Stimulated activated CD4-positive, alpha-beta T cell treated with anti-CD3 and anti-CD28 coated beads, TNF-alpha, amount 100 ng/mL, for 4 hours (primary cell): ENCODE data around the gene KIF20A.
"Not testable (repeated sequence)": the region's sequence is repeated elsewhere in the genome, so short reads cannot be mapped to it uniquely, and the experiment has no call there.

ENCODE experiments used
- DNase-seq, 3 experiments: peaks; one replicate each; pipeline ENCODE4 v3.0.0-alpha.2; 2020; ENCODE audit warnings: low read depth in 3 of 3

The KIF20A gene

DNA sequence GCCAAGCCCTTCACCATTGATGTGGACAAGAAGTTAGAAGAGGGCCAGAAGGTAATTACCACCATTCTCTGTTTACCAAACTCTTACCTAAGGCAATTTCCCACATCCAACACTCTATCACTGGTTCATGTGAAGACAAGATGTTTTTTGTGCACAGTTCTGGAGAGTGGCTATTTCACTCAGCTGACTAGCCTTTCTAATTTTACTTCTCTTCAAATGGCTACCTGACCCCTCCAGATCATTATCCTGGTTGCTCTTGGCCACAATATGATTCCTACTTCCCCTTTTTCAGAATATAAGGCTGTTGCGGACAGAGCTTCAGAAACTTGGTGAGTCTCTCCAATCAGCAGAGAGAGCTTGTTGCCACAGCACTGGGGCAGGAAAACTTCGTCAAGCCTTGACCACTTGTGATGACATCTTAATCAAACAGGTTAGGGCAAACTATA is 7.1 kb downstream of the KIF20A start:
- DNase-seq = no peak

DNA sequence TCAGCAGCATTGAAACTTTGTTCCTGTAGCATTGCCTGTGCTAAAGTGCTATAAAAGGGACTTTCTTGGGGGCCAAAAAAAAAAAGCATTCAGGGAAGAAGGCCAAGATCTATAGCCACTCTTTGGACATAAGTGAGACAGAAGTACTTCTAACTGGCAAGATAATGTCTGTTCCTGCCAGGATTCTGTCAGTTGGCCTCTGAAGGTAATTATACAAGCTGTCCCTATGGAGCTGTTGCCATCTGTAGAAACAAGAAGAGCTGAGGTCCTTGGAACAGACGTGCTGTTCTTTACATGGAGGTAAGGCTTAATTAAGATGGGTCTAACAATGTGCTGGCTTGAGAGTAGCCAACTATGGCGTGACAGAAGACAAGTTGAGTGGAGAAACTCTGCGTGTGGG is 9.7 kb downstream of the KIF20A start:
- DNase-seq = no peak

DNA sequence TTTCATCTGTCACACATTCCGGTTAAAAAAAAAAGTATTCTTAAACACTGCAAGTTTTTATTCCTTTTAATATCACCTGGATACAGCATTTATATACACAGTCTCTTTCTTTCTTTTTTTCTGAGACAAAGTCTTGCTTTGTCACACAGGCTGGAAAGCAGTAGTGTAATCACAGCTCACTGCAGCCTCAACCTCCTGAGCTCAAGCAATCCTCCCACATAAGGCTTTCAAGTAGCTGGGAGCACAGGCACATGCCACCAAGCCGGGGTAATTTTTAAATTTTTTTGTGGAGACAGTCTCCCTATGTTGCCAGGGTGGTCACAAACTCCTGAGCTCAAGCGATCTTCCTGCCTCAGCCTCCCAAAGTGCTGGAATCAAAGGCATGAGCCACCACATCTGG is 13.9 kb downstream of the KIF20A start:
- no peak for DNase-seq

DNA sequence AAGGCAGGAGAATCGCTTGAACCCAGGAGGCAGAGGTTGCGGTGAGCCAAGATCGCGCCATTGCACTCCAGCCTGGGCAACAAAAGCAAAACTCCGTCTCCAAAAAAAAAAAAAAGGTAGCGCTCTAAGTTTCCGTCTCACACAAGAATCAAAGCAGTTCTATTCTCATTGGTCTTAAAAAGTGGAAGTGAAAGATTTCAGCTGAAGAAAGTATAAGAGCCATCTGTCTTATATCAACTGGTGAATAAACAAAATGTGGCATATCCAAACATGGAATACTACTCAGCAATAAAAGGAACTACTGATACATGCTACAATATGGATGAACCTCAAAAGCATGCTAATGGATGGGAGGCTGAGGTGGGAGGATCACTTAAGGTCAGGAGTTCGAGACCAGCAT is 14.9 kb downstream of the KIF20A start:
- DNase-seq = not testable (repeated sequence)

DNA sequence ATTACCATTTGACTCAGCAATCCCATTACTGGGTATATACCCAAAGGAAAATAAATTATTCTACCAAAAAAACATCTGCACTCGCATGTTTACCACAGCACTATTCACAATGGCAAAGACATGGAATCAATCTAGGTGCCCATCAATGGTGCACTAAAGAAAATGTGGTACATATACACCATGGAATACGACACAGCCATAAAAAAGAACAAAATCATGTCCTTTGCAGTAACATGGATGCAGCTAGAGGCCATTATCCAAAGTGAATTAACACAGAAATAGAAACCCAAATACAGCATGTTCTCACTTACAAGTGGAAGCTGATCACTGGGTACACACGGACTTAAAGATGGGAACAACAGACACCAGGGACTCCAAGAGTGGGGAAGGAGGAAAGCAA is 32.1 kb downstream of the KIF20A start:
- no peak for DNase-seq

DNA sequence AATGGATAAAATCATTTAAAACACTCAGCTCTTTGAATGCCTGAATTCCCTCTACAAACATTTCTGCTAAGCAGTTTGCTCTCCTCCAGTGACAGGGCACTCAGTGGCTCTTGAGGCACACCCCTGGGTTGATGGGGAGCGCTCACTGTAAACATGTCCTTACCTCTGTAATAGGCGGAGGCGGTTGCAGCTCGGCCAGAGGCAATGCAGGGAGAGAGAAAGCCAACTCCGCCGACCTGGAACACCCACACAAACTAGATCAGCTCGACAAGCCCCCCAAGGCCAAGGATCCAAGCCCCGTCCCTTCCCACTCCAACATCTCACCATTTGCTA is 33.9 kb downstream of the KIF20A start:
- peak in 1 of 3 experiments; percentile 2 for DNase-seq

DNA sequence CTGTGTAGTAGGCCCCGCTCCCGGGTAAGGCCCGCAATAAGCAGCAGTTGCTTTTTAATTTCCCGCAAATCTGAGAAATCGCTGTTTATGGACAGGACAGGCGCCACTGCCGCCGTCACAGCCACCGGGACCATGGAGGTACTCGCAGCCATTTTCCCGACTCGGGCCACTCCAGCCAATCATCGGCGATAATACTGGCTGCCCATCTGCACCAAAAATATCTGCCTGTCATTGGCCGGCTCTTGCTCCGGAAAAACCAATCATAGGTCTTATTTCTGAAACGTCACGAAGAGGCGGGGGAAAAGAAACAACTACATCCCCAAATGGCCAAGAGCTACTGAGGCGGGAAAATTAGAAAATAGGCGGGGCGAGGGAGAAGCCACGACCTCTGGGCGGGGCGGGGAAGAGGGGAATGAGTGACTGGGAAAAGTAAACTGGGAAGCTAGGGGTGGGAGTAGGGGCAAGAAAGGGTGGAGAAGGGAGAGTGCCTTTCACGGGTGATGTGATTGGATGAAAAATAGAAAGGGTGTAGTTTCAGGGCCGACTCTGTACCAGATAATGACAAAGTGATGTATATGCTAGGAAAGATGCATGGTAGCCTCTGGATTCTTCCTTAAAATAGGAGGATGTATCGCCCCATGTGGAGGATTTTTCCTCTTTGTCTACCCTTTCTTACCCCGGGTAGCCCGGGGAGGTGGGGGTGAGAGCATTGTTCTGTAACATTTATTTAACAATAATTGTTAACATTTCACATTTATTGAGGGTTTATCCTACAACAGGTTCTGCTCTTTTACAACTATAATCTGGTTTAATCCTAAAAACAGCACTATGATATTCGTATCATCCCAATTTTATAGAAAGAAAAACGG is 34.5 kb downstream of the KIF20A start, which contains the start of gene CDC23:
Gene CDC23 (minus strand): TSS at position 163 of the 869 bp plus-strand sequence. CDS start 11 bp downstream, at position 152.
- peak; percentile 68 to 78 (median 74) for DNase-seq

DNA sequence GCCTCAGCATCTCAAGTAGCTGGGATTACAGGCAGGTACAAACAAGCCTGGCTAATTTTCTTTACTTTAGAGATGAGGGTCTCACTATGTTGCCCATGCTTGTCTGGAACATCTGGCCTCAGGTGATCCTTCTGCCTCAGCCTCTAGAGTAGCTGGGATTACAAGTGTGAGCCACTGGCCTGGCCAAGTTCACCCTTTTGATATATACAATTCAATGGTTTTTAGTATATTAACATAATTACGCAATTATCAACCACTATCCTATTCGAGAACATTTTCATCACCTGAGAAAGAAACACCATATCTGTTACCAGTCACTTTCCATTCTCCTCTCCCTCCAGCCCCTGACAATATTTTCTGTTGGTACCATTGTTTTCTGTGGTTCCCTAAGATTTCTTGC is 37.9 kb downstream of the KIF20A start:
- no peak for DNase-seq

DNA sequence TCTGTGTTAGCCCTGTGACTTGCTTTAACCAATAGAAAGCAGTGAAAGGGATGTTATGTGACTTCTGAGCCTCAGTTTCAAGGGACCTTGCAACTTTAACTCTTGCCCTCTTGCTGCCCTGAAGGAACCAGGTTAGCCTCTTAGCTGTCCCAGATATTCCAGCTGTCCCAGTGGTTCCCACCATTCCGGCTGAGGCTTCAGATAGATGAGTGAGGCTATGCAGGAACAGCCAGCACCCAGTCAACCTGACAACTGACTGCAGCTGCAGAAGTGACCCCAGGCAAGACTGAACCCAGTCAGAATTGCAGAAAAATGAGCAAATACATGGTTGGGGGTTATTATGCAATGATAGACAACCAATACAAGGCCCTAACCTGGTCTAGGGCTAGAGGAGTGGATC is 44.6 kb downstream of the KIF20A start:
- no peak for DNase-seq

DNA sequence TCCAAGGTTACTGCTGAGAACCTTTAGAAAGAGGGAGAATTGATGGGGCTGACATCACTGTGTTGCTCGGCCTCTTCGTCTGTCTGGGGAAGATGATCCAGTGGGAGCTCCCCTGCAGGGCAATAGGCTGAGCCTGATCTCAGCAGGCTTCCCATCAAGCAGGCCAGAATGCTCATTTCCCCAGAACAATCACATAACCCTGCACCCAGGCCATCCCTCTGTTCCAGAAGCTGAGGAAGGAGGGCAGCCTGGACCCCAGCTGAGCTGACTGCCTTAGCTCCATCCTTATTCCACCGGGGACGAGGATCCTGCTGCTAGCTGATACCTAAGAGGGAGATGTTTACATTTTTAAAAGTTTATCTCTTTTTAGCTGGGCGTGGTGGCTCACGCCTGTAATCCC is 45.8 kb downstream of the KIF20A start:
- no peak for DNase-seq

DNA sequence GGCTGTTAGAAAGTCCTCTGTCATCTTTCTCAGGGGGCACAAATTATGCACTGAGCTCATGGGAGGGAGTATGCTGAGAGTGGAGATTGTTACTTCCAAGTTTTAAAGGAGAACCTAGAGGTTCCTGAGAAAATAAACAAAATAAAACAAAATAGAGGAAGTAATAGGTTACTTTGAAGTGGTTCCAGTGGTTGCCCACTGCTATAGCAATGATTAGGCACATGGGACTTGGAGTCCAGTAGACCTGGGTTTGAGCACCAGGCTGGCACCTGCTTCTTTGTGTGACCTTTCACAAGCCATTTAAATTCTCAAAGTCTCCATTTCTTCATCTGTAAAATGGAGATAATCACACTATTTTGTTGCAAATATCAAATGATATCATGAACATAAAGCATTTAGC is 48.0 kb downstream of the KIF20A start:
- DNase-seq = no peak

DNA sequence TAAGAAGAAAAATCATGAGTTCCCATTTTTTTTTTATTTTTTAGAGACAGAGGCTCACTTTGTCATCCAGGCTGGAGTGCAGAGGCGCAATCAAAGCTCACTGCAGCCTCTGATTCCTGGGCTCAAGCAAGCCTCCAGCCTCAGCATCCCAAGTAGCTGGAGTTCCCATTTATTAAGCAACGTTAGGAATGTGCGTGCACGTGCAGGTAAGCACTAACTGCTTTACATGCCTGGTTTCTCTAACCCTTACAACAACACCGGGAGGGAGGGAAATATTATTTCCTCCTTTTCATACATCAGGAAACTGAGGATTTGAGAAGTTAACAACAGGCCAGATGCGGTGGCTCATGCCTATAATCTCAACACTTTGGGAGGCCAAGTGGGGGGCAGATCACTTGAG is 50.5 kb downstream of the KIF20A start:
- no peak for DNase-seq

DNA sequence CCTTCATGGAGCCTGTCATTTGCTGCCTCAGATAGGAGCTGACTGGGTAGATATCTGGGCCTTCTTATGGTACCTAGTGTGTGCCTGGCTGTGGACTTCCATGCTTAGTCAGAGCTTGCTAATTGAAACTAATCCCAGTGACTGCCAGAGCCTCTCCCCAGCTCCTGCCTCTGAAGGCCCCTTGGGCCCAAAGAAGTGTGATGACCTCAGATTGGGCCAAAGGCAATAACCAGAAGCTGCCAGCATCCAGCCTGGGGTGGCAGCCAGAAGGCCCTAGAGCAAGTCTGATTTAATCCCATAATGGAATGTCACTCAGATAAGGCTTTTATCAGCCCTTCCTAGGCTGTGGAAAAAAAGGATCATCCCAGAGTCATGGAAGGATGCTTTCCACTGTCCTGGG is 51.3 kb downstream of the KIF20A start:
- no peak for DNase-seq

DNA sequence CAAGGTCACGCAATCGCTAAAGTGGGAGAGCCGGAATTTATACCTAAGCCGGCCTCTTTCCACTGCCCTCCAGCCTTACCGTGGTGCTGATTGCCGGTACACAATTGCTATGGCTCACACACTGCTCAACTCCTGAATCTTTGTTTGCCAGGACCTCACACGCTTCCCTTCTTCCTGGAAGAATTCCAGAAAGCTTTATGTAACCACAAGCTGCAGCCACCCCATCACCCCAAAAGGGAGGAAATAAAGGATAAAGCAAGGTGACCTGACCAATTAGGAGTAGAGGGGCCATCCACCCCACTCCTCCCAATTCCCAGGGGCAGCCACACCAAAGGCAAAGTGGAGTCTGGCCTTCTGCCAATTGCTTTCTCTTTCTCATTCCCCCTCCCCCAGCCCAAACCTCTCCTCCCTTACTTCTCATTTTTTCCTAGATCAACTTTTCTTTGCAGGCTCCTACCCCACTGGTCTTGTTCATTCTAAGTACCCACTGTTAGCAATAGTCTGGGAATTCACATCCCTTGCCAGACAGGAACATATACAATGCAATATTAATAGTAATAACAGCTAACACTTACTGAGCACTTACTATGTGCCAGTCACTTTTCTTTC is 52.2 kb downstream of the KIF20A start:
- no peak for DNase-seq

DNA sequence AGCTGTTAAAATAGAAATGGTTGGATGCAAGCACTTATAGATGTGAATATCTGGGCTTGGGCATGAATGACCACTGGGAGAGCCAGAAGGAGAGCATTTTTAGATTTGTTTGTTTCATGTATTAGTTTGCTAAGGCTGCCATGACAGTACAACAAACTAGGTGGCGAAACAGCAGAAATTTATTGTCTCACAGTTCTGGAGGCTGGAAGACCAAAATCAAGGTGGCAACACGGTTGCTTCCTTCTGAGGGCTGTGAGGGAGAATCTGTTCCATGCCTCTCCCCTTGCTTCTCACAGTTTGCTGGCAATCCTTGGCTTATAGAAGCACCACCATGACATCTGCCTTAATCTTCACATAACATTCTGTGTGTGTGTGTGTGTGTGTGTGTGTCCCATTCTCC is 54.4 kb downstream of the KIF20A start:
- no peak for DNase-seq

DNA sequence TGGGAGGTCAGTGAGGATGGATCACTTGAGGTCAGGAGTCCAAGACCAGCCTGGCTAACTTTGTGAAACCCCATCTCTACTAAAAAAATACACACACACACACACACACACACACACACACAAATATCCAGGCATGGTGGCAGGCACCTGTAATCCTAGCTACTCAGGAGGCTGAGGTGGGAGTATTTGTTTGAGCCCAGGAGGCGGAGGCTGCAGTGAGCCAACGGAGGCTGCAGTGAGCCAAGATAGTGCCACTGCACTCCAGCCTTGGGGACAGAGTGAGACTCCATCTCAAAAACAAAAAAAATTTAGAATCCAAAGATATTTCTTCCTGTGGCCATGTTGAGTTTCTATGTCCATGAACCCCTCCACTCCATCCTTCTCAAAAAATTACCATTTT is 55.7 kb downstream of the KIF20A start:
- DNase-seq = no peak
